Activated naive CD4-positive, alpha-beta T cell treated with anti-CD3 and anti-CD28 coated beads for 36 hours (primary cell): ENCODE data around the gene CCDC88C. TPM values are rescaled to one million over a fixed set of nuclear protein-coding genes. Genes with fewer than 3 reads are reported as not detected.

ENCODE experiments used
- CTCF ChIA-PET: fragments of 350-600 bp; sonication (Branson Sonifier 250); formaldehyde crosslinking; loops from one replicate; lab custom pipeline; 2021; ENCODE audit warnings: antibody characterized with exemption; lab: Charles Lee
- DNase-seq: peaks from one replicate; pipeline ENCODE4 v3.0.0-alpha.2; 2020
- H3K27ac Mint-ChIP-seq: one replicate; pipeline ENCODE4 v1.8.0; 2021; ENCODE audit warnings: mild to moderate bottlenecking, mixed read lengths
- H3K27me3 Mint-ChIP-seq: one replicate; pipeline ENCODE4 v1.8.0; 2021; ENCODE audit warnings: low read depth, mixed read lengths
- H3K36me3 Mint-ChIP-seq: one replicate; pipeline ENCODE4 v1.8.0; 2021; ENCODE audit warnings: low read depth, mixed read lengths
- H3K4me1 Mint-ChIP-seq: one replicate; pipeline ENCODE4 v1.8.0; 2021; ENCODE audit warnings: low read depth, mixed read lengths
- H3K4me3 Mint-ChIP-seq: one replicate; pipeline ENCODE4 v1.8.0; 2021; ENCODE audit warnings: mild to moderate bottlenecking, moderate library complexity, mixed read lengths
- H3K9me3 Mint-ChIP-seq: one replicate; pipeline ENCODE4 v1.8.0; 2021; ENCODE audit warnings: mixed read lengths
- intact Hi-C: fragments of 100-400 bp; cut with micrococcal nuclease; formaldehyde crosslinking; loops from one replicate; pipeline ENCODE4 v1.15.1; 2023
- total RNA-seq, 2 experiments: library from RNA; stranded (reverse); gene quantifications; one replicate each; pipeline ENCODE4 v1.2.3, GENCODE V29; 2021

Gene CCDC88C
- total RNA-seq, 2 experiments from 2014 or later, result 76.0 to 83.3 TPM

DNA sequence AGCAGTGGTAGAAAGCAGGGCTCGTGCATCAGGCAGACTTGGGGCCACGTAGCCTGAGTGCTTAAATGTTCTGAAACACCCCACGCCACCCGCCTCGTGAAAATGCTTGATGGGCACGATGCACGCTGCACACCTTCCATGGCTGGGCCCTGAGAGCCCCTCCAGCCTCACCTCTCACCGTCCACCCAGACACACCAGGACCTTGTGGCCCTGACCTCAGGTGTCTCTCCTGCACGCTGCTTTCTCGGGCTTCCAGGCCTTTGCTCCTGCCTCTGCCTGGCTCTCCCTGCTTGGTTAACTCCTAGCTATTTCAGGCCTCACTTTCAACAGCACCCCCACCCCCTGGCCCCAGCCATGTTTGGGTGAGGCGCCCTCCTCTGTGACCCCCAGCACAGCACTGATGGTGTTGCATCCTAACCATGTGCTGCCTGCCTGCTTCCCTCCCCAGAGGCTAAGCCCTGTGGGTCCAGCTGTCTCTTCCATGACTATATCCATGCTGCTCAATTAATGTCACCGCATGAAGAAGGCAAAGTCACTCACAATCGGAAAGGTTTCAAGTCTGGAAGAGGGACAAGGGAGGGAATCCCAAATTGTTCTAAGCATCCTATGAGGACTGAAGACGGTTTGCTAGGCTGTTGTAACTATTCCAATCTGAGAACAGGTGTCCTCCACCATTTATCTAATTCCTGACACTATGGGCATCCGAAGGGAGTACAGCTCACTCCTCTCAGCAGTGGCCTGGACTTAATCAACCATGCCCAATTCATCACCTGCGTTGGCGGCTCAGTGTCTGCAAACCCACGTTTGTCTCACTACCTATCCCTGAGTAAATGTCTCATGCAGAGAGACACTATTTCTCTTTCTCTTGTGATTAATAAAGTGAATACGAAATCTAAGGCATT lies 82.2 kb downstream of the CCDC88C start:
- CTCF ChIA-PET, result no interaction called here
- intact Hi-C loops, result no loop called here
- Mint-ChIP-seq H3K27me3 (no peaks in the 10 kb centered on the region), H3K9me3 (no peaks in the 10 kb centered on the region), H3K4me3 (no peak overlapping the region), H3K27ac (peak overlapping the region; percentile 31), H3K36me3 (peaks cover 13% of the 10 kb centered on the region), H3K4me1 (peaks cover 45% of the 10 kb centered on the region)
- DNase-seq, result no peak

DNA sequence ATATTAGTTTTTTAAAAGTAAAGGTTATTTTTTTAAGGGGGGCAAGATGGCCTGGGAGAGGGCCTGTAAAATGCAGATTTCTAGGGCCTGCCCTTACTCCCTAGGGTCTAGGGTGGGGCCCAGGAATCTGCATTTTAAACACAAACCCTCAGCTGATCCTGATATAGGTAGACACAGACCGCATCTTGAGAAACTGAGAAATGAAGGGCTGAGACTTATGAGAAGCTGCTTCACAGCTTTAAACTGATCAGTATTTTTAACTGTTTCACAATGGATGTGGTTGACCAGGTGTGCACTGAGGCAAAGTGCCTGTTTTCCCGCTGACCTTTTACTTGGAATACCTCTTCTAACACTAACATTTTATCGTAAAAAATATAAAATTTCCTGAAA lies 84.0 kb downstream of the CCDC88C start:
- CTCF ChIA-PET, result interaction anchor here (1.2 to 2.2 kb wide), 2 partner anchors 10 to 17 kb away, joined by 4 to 6 read pairs; no protein-coding TSS in a partner anchor
- Mint-ChIP-seq H3K27ac (peak overlapping the region; percentile 13), H3K9me3 (no peaks in the 10 kb centered on the region), H3K4me1 (peaks cover 60% of the 10 kb centered on the region), H3K36me3 (peaks cover 16% of the 10 kb centered on the region), H3K27me3 (no peaks in the 10 kb centered on the region), H3K4me3 (no peak overlapping the region)
- intact Hi-C loops, result no loop called here
- no peak for DNase-seq

DNA sequence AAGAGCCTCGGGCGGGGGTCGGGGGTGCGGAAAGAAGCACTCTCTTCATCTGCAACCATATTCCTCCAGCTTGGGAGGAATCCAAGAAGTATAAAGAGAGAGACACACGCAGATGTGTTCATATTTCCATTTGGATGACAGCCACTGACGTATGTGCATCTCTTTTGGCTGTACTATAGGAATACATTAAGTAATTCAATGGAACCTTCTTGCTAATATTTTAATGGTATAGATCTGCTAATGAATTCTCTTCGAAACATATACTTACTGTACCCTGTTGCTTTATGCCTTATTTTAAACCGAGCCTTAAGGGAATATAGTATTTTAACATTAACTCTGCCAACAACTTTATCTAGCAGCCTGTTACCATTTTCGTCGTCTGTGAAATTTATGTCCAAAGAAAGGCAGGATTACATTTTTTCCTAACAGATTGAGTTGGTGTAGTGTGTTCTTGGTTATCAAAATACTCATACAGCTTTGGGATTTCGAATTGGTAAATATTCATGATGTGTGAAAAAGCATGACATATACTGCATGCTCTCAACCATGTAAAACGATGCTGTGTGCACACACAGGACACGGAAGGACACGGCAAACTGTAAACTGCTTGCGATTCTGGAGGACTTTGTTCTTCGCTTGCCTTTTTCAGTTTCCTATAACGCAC lies 84.5 kb downstream of the CCDC88C start:
- intact Hi-C loops, result no loop called here
- no peak overlapping the region for H3K27ac Mint-ChIP-seq
- CTCF ChIA-PET, result interaction anchor here (1.2 to 2.2 kb wide), 2 partner anchors 10 to 18 kb away, joined by 4 to 6 read pairs; no protein-coding TSS in a partner anchor
- no peaks in the 10 kb centered on the region for H3K9me3 Mint-ChIP-seq
- H3K36me3 Mint-ChIP-seq, result peaks cover 16% of the 10 kb centered on the region
- peaks cover 66% of the 10 kb centered on the region for H3K4me1 Mint-ChIP-seq
- no peak overlapping the region for H3K4me3 Mint-ChIP-seq
- no peak for DNase-seq
- no peaks in the 10 kb centered on the region for H3K27me3 Mint-ChIP-seq

DNA sequence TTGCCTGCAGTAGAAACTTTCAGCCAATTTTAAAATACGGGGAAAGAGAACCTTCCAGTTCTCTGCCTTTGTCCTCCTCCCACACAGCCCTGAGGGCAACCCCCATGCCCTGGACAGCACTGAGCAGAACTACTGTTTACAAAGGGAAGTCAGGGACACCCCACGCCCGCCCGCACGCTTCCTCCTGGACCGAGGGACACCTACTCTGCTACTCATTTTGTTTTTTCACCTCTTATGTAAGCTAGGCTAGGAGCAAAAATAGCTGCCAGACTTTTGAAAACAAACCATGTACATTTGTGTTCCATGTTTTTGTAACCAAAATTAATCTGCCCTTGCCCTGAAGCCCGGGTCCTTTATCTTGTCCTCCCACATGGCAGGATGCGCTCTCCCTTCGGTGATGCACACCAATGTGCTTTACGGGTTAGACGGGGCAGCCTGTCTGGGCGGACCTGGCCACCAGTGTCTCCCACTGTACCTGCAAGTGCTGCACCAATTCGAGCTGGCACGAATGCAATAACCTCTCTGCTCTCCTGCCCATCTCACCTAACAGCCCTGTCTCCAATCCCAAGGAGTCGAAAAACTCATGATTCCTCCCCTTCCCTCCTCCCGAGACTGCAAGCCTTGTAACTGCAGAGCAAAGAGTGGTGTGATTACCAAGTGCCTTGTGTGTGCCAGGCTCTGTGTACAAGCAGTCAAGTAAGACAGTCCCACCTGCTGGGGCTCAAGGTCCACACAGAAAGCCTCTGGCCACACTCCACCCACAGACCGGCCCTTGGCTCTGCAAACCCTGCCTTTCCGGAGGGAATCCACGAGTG lies 85.2 kb downstream of the CCDC88C start:
- no peak overlapping the region for H3K4me3 Mint-ChIP-seq
- DNase-seq, result no peak
- intact Hi-C loops, result no loop called here
- H3K36me3 Mint-ChIP-seq, result peaks cover 18% of the 10 kb centered on the region
- CTCF ChIA-PET, result interaction anchor here (0.8 to 2.2 kb wide), 2 partner anchors 9 to 19 kb away, joined by 3 to 6 read pairs; no protein-coding TSS in a partner anchor
- no peaks in the 10 kb centered on the region for H3K27me3 Mint-ChIP-seq
- peak overlapping the region; percentile 70 for H3K27ac Mint-ChIP-seq
- H3K9me3 Mint-ChIP-seq, result no peaks in the 10 kb centered on the region
- peaks cover 73% of the 10 kb centered on the region for H3K4me1 Mint-ChIP-seq

DNA sequence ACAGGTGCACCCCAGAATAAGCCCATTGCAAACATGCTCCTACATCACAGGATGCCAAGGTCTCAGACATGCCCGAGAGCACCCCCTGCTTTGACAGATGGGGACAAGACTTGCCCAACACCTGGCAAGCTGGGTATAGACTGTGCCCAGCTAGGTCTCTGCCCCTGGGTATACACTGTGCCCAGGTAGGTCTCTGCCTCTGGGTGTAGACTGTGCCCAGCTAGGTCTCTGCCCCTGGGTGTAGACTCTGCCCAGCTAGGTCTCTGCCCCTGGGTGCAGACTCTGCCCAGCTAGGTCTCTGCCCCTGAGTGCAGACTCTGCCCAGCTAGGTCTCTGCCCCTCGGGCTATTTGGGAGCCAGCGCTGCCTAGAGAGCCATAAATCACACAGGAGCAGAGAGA lies 85.9 kb downstream of the CCDC88C start:
- Mint-ChIP-seq H3K27me3 (no peaks in the 10 kb centered on the region), H3K27ac (peak overlapping the region; percentile 77), H3K4me1 (peaks cover 80% of the 10 kb centered on the region), H3K9me3 (no peaks in the 10 kb centered on the region), H3K36me3 (peaks cover 19% of the 10 kb centered on the region), H3K4me3 (no peak overlapping the region)
- intact Hi-C loops, result no loop called here
- no peak for DNase-seq
- CTCF ChIA-PET, result interaction anchor here (0.8 kb wide), 2 partner anchors 8 to 14 kb away, joined by 3 to 5 read pairs; no protein-coding TSS in a partner anchor

DNA sequence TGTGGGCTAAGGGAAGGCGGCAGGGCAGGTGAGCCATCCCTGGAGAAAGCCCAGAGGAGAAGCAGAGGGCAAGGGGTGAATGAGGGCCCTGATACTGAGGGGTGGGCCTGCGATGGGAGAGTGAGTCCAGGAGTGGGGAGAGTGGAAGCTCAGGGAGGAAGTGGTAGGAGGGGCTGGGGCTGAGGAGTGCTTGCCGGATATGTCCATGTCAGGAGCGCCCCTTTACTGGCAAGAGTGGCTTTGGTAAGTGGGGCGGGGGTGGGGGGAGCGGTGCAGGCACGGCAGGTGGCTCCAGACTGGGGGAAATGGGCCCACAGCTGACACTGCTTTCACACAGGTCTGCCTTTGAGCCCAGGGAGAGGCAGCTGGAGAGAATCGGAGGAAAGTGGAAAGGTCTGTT lies 86.8 kb downstream of the CCDC88C start:
- DNase-seq, result no peak
- CTCF ChIA-PET, result interaction anchor here (0.8 kb wide), 1 partner anchor 15 kb away, joined by 5 read pairs; no protein-coding TSS in a partner anchor
- Mint-ChIP-seq H3K4me3 (no peak overlapping the region), H3K27ac (peak overlapping the region; percentile 77), H3K27me3 (no peaks in the 10 kb centered on the region), H3K9me3 (no peaks in the 10 kb centered on the region), H3K4me1 (peaks cover 85% of the 10 kb centered on the region), H3K36me3 (peaks cover 23% of the 10 kb centered on the region)
- intact Hi-C loops, result no loop called here

DNA sequence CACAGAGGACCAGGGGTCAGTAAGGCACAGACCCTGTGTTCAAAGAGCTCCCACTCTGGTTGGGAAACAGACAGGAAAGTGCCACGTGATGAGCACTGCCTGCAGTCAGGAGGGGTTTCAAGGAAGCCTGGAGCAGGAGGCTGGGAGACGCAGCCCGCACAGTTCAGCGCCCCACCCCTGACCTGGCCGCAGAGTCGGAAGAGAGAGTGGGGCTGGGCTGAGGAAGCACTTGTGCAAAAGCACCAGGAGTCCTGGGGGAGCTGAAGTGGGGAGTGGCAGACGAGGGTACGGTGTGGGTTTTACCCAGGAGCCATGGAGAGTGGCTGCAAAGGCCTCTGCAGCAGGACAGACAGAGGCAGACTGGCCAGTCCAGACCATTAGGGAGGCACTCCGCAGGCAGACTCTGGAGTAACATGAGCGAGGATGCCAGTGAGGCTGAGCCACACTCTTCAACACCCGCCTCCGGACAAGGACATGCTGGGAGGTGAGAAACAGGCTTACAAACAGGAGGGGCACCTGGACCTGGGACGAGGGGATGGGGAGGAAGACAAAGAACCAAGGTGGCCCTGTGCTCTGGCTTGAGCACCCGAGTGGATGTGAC lies 87.4 kb downstream of the CCDC88C start:
- Mint-ChIP-seq H3K27ac (peak overlapping the region; percentile 77), H3K27me3 (no peaks in the 10 kb centered on the region), H3K36me3 (peaks cover 21% of the 10 kb centered on the region), H3K4me1 (peaks cover 89% of the 10 kb centered on the region), H3K9me3 (no peaks in the 10 kb centered on the region), H3K4me3 (no peak overlapping the region)
- intact Hi-C loops, result no loop called here
- no peak for DNase-seq
- CTCF ChIA-PET, result interaction anchor here (1.3 kb wide), 1 partner anchor 37 kb away, joined by 4 read pairs; no protein-coding TSS in a partner anchor

DNA sequence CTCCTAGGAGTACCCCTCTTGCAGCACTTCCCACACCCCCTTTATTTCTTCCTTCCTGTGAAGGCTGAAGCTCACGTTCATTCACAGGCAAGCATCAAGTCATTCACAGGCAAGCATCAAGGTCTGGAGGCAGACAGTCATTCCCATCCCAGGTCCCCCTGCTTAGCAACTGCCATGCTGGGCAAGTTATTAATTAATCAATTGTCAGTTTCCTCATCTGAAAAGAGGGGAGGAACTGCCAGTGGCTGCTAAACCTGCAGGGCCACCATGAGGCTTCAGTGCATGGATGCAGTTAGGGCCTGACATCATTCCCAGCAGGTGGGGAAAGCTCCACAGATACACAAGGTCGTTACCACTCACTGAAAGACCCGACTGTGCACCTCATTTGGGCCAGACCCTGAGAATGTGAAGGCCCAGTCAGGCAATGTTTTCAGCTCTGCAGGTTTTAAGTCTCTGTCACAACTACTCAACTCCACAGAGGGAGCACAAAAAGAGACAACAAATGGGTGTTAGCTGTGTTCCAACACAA lies 88.1 kb downstream of the CCDC88C start:
- intact Hi-C loops, result no loop called here
- CTCF ChIA-PET, result interaction anchor here (1.3 kb wide), 1 partner anchor 38 kb away, joined by 4 read pairs; no protein-coding TSS in a partner anchor
- no peaks in the 10 kb centered on the region for H3K27me3 Mint-ChIP-seq
- H3K4me3 Mint-ChIP-seq, result no peak overlapping the region
- peaks cover 22% of the 10 kb centered on the region for H3K36me3 Mint-ChIP-seq
- H3K9me3 Mint-ChIP-seq, result no peaks in the 10 kb centered on the region
- peaks cover 92% of the 10 kb centered on the region for H3K4me1 Mint-ChIP-seq
- H3K27ac Mint-ChIP-seq, result peak overlapping the region; percentile 77
- DNase-seq, result no peak

DNA sequence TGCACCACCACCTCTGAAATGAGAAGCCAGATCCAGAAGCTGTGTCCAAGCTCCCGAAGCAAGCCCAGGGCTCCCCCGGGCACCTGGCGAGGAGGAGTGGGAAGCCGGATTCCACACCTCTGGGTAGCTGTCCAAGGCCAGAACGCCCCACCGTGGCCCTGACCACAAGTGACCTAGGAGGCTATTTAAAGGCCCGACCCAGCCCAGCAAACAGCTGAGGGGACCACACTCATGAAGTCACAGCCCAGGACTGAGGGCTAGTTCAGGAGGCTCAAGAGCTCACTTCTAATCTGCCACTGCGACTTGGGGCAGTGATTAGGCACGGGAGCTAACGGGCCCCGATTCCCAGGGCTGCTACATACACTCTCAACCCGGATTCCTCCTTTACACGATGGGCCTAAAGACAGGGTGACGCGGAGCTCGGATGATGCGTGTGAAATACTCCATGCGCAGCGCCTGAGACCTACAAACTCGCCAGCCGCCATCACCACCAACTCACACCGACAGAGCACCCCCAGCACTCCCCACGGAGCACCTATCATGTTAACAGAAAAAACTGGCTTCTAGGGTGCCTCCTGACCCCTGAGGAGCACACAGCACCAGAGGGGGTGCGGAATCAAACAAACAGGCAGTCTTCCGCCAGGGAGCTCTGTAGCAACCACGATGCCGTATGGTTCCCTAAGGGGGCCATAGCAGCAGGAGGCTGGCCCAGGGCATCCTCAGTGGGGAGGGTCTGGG lies 89.1 kb downstream of the CCDC88C start:
- intact Hi-C loops, result no loop called here
- no peaks in the 10 kb centered on the region for H3K9me3 Mint-ChIP-seq
- CTCF ChIA-PET, result no interaction called here

DNA sequence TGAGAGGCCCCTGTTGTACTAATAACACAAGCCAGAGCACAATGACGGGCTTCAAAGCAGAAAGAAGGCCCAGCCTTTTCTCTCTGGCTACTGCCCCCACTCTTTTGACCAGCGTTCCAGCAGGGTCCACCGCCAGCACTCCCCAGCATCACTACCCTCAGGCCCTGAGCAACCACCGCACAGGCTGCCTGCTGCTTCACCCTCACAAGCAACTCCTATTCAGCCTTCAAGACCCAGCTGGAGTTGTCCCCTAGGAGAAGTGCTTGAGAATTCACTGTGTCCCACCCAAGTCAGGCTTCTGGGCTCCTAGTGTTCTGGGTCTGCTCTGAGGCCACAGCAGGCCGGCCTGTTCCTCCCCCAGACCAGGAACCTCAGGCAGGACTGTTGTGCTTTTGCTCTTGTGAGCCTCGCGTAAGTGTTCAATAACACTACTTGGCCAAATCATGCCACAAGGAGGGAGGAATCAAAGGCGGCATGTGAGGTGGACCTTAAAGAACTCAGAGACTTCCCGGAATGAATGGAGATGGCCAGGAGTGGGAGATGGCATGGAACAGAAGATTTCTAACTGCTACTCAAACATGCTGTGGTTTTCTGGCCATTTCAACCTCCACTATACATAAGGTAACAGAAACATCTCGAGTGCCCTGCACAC lies 89.8 kb downstream of the CCDC88C start:
- H3K27me3 Mint-ChIP-seq, result no peaks in the 10 kb centered on the region
- no peak for DNase-seq
- peak overlapping the region; percentile 42 for H3K27ac Mint-ChIP-seq
- H3K9me3 Mint-ChIP-seq, result no peaks in the 10 kb centered on the region
- peaks cover 32% of the 10 kb centered on the region for H3K36me3 Mint-ChIP-seq
- no peak overlapping the region for H3K4me3 Mint-ChIP-seq
- peaks cover 95% of the 10 kb centered on the region for H3K4me1 Mint-ChIP-seq
- intact Hi-C loops, result no loop called here
- CTCF ChIA-PET, result interaction anchor here (0.5 to 1.0 kb wide), 4 partner anchors 28 to 87 kb away, joined by 3 to 5 read pairs (median 4); no protein-coding TSS in a partner anchor

More for the DNA sequence above, 89.1 kb downstream of the CCDC88C start:
- DNase-seq, result no peak
- Mint-ChIP-seq H3K4me1 (peaks cover 95% of the 10 kb centered on the region), H3K27me3 (no peaks in the 10 kb centered on the region), H3K36me3 (peaks cover 31% of the 10 kb centered on the region), H3K4me3 (no peak overlapping the region), H3K27ac (peak overlapping the region; percentile 10)
